Measurements from ENCODE around the gene PTGES. TPM values are rescaled to one million over a fixed set of nuclear protein-coding genes. Genes with fewer than 3 reads are reported as not detected.
A peak's percentile ranks its signal among the peaks of the same experiment; 100 is the strongest.

PTGES gene
- total RNA-seq, 1 experiment from 2014 or later, result 2.4 TPM

DNA sequence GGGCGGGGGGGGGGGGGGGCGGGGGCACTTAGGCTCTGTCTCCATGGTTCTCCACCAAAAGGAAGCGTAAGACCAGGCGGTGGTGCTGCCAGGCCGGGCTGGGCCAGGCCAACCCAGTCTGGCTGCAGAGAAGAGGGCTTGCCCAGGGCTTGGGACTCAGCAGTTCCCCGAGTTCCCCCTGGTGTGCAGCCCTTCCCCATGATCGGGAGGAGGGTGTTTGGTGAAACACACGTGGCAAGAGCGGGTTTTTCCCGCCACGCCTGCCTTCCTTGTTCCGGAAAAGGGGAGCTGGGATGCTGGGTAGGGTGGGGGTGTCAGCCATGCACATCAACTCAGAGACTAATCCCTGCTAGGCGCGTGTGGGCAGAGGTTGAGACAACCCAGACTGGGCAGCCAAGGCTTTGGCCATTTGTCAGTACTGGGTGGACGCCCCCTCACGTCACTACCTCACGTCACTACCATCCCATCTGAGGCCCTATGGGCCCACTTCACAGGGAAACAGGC, 54.5 kb downstream of the PTGES start:
- Histone ChIP-seq H3K23ac (ENCODE audit: insufficient read length, low read depth, low read length) (no peak overlapping the region), H2BK12ac (ENCODE audit: insufficient read length, low read depth, low read length) (no peak overlapping the region), H3K4ac (ENCODE audit: low read depth, low read length) (no peak overlapping the region), H3K79me2 (ENCODE audit: insufficient read depth, low read length) (no peaks in the 10 kb centered on the region), H4K8ac (replicated peaks; ENCODE audit: insufficient read length, low read depth, low read length) (no peak overlapping the region), H3K79me1 (ENCODE audit: insufficient read depth, low read depth, low read length, poor library complexity, severe bottlenecking) (no peaks in the 10 kb centered on the region), H2BK20ac (ENCODE audit: low read depth, low read length, poor library complexity, severe bottlenecking) (no peak overlapping the region), H3K18ac (ENCODE audit: insufficient read length, low read depth, low read length) (no peak overlapping the region), H2BK15ac (ENCODE audit: low read depth, low read length) (no peak overlapping the region), H3K4me1 (ENCODE audit: insufficient read depth, low read length) (no peaks in the 10 kb centered on the region), H4K20me1 (ENCODE audit: control insufficient read depth, insufficient read depth, insufficient read length) (no peaks in the 10 kb centered on the region), H3T11ph (ENCODE audit: low read length) (no peak overlapping the region), H3K27ac (ENCODE audit: insufficient read length, low read depth, low read length) (no peak overlapping the region), H2BK120ac (ENCODE audit: low read depth, low read length, poor library complexity, severe bottlenecking) (no peak overlapping the region), H3K14ac (ENCODE audit: insufficient read depth, low read length) (no peak overlapping the region), H3K4me2 (ENCODE audit: insufficient read depth, insufficient read length, low read length) (no peak overlapping the region), H3K23me2 (ENCODE audit: insufficient read length, low read depth, low read length, poor library complexity, severe bottlenecking) (peaks cover 11% of the 10 kb centered on the region), H4K91ac (ENCODE audit: insufficient read length, low read depth, low read length) (no peak overlapping the region), H3K56ac (ENCODE audit: insufficient read length, low read depth, low read length) (no peak overlapping the region), H4K5ac (ENCODE audit: insufficient read length, low read depth, low read length) (no peak overlapping the region), H3K9ac (ENCODE audit: extremely low read depth, insufficient read length, low read length) (no peak overlapping the region), H3K9me3 (ENCODE audit: control insufficient read depth, low read depth, low read length) (no peaks in the 10 kb centered on the region), H3K27me3 (ENCODE audit: insufficient read depth, low read length) (no peaks in the 10 kb centered on the region), H2AK5ac (ENCODE audit: insufficient read length, low read length) (no peak overlapping the region), H2AFZ (ENCODE audit: low read length) (no peak overlapping the region), H2BK5ac (ENCODE audit: insufficient read length, low read length) (no peak overlapping the region)
- H3K4me3 Mint-ChIP-seq, result no peak overlapping the region; a peak in 1 of 5 replicates
- H3K27me3 Mint-ChIP-seq (ENCODE audit: low read depth), result peaks cover 54% of the 10 kb centered on the region
- H3K27ac Mint-ChIP-seq, result no peak overlapping the region
- H3K36me3 Mint-ChIP-seq (ENCODE audit: insufficient read depth in 1 of 3, low read depth in 3 of 3), result no peaks in the 10 kb centered on the region
- WGBS (ENCODE audit: extremely low coverage, insufficient read length, low lambda C conversion rate), result no CpG with 5 or more reads among the region's 17 CpGs
- TF ChIP-seq, protein P1, sequence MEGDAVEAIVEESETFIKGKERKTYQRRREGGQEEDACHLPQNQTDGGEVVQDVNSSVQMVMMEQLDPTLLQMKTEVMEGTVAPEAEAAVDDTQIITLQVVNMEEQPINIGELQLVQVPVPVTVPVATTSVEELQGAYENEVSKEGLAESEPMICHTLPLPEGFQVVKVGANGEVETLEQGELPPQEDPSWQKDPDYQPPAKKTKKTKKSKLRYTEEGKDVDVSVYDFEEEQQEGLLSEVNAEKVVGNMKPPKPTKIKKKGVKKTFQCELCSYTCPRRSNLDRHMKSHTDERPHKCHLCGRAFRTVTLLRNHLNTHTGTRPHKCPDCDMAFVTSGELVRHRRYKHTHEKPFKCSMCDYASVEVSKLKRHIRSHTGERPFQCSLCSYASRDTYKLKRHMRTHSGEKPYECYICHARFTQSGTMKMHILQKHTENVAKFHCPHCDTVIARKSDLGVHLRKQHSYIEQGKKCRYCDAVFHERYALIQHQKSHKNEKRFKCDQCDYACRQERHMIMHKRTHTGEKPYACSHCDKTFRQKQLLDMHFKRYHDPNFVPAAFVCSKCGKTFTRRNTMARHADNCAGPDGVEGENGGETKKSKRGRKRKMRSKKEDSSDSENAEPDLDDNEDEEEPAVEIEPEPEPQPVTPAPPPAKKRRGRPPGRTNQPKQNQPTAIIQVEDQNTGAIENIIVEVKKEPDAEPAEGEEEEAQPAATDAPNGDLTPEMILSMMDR (conservative IDR thresholded peaks at IDR 0.05), result no peak
- DNase-seq, result peak; percentile 41
- H3K4me1 Mint-ChIP-seq, result peaks cover 9 to 32% of the 10 kb centered on the region in 2 experiments
- H3K9me3 Mint-ChIP-seq, result no peaks in the 10 kb centered on the region

All from H9 (cell line).